ENCODE data around the gene NKPD1. TPM values are rescaled to one million over a fixed set of nuclear protein-coding genes. Genes with fewer than 3 reads are reported as not detected.

NKPD1 gene
- total and polyA plus RNA-seq, 2 experiments from 2014 or later: 0.11 TPM; not detected in 1

GRCh38 chr19:45187421-45188100 is 26.8 kb upstream of the NKPD1 start:
- Histone ChIP-seq H3K9ac (no peak overlapping the region), H3K36me3 (ENCODE audit: low read depth) (no peaks in the 10 kb centered on the region), H3K9me2 (ENCODE audit: insufficient read depth) (no peaks in the 10 kb centered on the region), H3K27me3 (replicated peaks; ENCODE audit: insufficient read depth) (no peaks in the 10 kb centered on the region), H2AFZ (no peak overlapping the region), H3K4me3 (no peak overlapping the region), H3K79me2 (ENCODE audit: insufficient read depth) (no peaks in the 10 kb centered on the region), H3K4me2 (ENCODE audit: unreplicated experiment) (no peak overlapping the region), H4K20me1 (ENCODE audit: insufficient read depth) (no peaks in the 10 kb centered on the region), H3K9me3 (ENCODE audit: low read depth) (no peaks in the 10 kb centered on the region), H3F3A (ENCODE audit: insufficient read depth) (no peaks in the 10 kb centered on the region), H3K4me1 (ENCODE audit: insufficient read depth) (no peaks in the 10 kb centered on the region), H3K27ac (no peak overlapping the region)
- TF ChIP-seq EZH2phosphoT487 (IDR thresholded peaks at IDR 0.05; ENCODE audit: insufficient read depth, low read depth) (no peak), EZH2 (IDR thresholded peaks at IDR 0.05; ENCODE audit: insufficient read depth, poor library complexity, severe bottlenecking) (no peak)
- peak; percentile 29 for DNase-seq
- WGBS, 2 experiments (ENCODE audit: low coverage in 1 of 2, low lambda C conversion rate in 2 of 2, missing lambda C conversion rate in 2 of 2): 48 to 56% methylated on average over 12 of the region's 12 CpGs
- in situ Hi-C loops (cut with MboI): no loop called here

GRCh38 chr19:45186509-45187334 is 25.9 kb upstream of the NKPD1 start:
- H3K4me3 ChIP-seq: no peak overlapping the region
- no peaks in the 10 kb centered on the region for H3K9me3 ChIP-seq (ENCODE audit: low read depth)
- no peaks in the 10 kb centered on the region for H3K4me1 ChIP-seq (ENCODE audit: insufficient read depth)

GRCh38 chr19:45184115-45184514 is 23.3 kb upstream of the NKPD1 start:
- in situ Hi-C loops (cut with MboI): no loop called here
- H3K9me2 ChIP-seq (ENCODE audit: insufficient read depth): no peaks in the 10 kb centered on the region
- H3K4me2 ChIP-seq (ENCODE audit: unreplicated experiment): no peak overlapping the region
- H4K20me1 ChIP-seq (ENCODE audit: insufficient read depth): no peaks in the 10 kb centered on the region
- no peaks in the 10 kb centered on the region for H3K36me3 ChIP-seq (ENCODE audit: low read depth)
- WGBS, 2 experiments (ENCODE audit: low coverage in 1 of 2, low lambda C conversion rate in 2 of 2, missing lambda C conversion rate in 2 of 2): 97 to 99% methylated on average over 5 of the region's 5 CpGs
- H2AFZ ChIP-seq: no peak overlapping the region
- H3K4me3 ChIP-seq: no peak overlapping the region
- H3K27ac ChIP-seq: no peak overlapping the region
- H3K79me2 ChIP-seq (ENCODE audit: insufficient read depth): peaks cover 28% of the 10 kb centered on the region
- no peak overlapping the region for H3K9ac ChIP-seq
- H3K4me1 ChIP-seq (ENCODE audit: insufficient read depth): no peaks in the 10 kb centered on the region
- DNase-seq: no peak
- H3K9me3 ChIP-seq (ENCODE audit: low read depth): no peaks in the 10 kb centered on the region
- H3F3A ChIP-seq (ENCODE audit: insufficient read depth): no peaks in the 10 kb centered on the region
- TF ChIP-seq EZH2phosphoT487 (IDR thresholded peaks at IDR 0.05; ENCODE audit: insufficient read depth, low read depth) (no peak), EZH2 (IDR thresholded peaks at IDR 0.05; ENCODE audit: insufficient read depth, poor library complexity, severe bottlenecking) (no peak)
- H3K27me3 ChIP-seq (replicated peaks; ENCODE audit: insufficient read depth): no peaks in the 10 kb centered on the region

More at GRCh38 chr19:45186509-45187334, 25.9 kb upstream of the NKPD1 start:
- 70 to 86% methylated on average over 10 to 12 of the region's 12 CpGs for WGBS, 2 experiments (ENCODE audit: low coverage in 1 of 2, low lambda C conversion rate in 2 of 2, missing lambda C conversion rate in 2 of 2)
- Histone ChIP-seq H3K27ac (no peak overlapping the region), H3K79me2 (ENCODE audit: insufficient read depth) (peaks cover 6% of the 10 kb centered on the region), H3K9me2 (ENCODE audit: insufficient read depth) (no peaks in the 10 kb centered on the region), H3K36me3 (ENCODE audit: low read depth) (no peaks in the 10 kb centered on the region), H3K4me2 (ENCODE audit: unreplicated experiment) (no peak overlapping the region), H3F3A (ENCODE audit: insufficient read depth) (no peaks in the 10 kb centered on the region), H2AFZ (no peak overlapping the region), H4K20me1 (ENCODE audit: insufficient read depth) (no peaks in the 10 kb centered on the region), H3K9ac (no peak overlapping the region), H3K27me3 (replicated peaks; ENCODE audit: insufficient read depth) (no peaks in the 10 kb centered on the region)
- in situ Hi-C loops (cut with MboI): no loop called here
- no peak for TF ChIP-seq EZH2phosphoT487 (IDR thresholded peaks at IDR 0.05; ENCODE audit: insufficient read depth, low read depth)
- no peak for TF ChIP-seq EZH2 (IDR thresholded peaks at IDR 0.05; ENCODE audit: insufficient read depth, poor library complexity, severe bottlenecking)
- peak; percentile 39 for DNase-seq

GRCh38 chr19:45182758-45183157 is 22.0 kb upstream of the NKPD1 start:
- Histone ChIP-seq H3K4me1 (ENCODE audit: insufficient read depth) (no peaks in the 10 kb centered on the region), H3K36me3 (ENCODE audit: low read depth) (no peaks in the 10 kb centered on the region), H3K9me2 (ENCODE audit: insufficient read depth) (no peaks in the 10 kb centered on the region), H3K4me3 (no peak overlapping the region), H3K27ac (no peak overlapping the region), H3F3A (ENCODE audit: insufficient read depth) (peaks cover 4% of the 10 kb centered on the region; the same call in 1 of the 2 replicates), H3K27me3 (replicated peaks; ENCODE audit: insufficient read depth) (no peaks in the 10 kb centered on the region), H2AFZ (no peak overlapping the region), H3K4me2 (ENCODE audit: unreplicated experiment) (no peak overlapping the region), H3K9ac (no peak overlapping the region), H3K9me3 (ENCODE audit: low read depth) (no peaks in the 10 kb centered on the region), H4K20me1 (ENCODE audit: insufficient read depth) (no peaks in the 10 kb centered on the region), H3K79me2 (ENCODE audit: insufficient read depth) (peaks cover 28% of the 10 kb centered on the region)
- 85 to 88% methylated on average over 4 of the region's 4 CpGs for WGBS, 2 experiments (ENCODE audit: low coverage in 1 of 2, low lambda C conversion rate in 2 of 2, missing lambda C conversion rate in 2 of 2)
- TF ChIP-seq EZH2 (IDR thresholded peaks at IDR 0.05; ENCODE audit: insufficient read depth, poor library complexity, severe bottlenecking) (no peak), EZH2phosphoT487 (IDR thresholded peaks at IDR 0.05; ENCODE audit: insufficient read depth, low read depth) (no peak)
- in situ Hi-C loops (cut with MboI): no loop called here
- no peak for DNase-seq

Measured in GM23248 (cell line).